Stimulated activated CD8-positive, alpha-beta memory T cell treated with anti-CD3 and anti-CD28 coated beads, Interleukin-4, amount 100 ng/mL, for 1 hour (primary cell): Measurements from ENCODE around the gene KIAA1217.

Experiments used
- DNase-seq, 2 donors: peaks; one replicate each; pipeline ENCODE4 v3.0.0-alpha.2; 2020; ENCODE audit warnings: low read depth in 2 of 2, low spot score in 1 of 2

The KIAA1217 gene

DNA sequence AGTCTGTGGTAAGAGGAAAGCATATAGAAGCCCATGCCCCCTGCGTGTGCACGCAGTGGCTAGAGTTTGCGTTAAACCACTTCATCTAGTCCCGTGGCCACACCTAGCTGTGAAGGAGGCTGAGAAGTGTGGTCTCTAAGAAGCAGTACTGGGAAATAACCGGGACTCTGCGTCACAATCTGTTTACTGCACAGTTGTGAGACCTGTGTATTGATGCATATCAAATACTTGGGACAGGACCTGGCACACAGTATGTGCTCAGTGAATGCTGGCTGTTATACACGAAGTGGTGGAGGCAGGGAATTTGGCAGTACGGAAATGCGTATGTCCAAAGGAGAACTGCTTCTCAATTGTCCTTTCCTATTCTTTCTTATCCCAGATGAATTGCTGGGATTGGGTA, 365.2 kb downstream of the KIAA1217 start:
- DNase-seq, result no peak

DNA sequence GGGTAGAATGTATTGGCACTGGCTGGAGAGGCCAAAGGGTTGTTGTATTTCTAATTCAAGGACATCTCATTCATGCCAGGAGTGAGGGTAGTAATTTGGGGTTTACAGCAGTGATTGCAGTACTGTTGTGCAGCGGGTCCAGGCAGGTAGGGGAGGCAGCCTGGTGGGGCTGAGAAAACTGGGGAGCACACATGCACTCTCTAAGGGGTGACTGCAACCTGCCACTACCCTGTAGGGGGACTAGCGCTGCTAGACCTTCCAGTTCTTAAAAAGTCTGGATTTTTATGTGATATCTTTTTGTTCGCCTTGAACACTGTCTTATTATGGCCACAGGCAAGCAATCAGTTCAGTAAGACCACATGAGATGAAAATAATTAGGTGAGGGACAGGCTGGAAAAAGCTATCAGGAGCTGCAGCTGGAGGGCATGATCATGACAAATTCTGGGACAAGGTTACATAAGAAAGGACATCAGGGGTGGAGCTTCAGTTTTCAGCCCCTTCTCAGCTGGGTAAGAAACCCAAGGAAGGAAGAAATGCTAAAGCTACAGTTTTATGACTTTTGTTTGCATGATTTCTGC, 365.7 kb downstream of the KIAA1217 start:
- DNase-seq, result no peak

DNA sequence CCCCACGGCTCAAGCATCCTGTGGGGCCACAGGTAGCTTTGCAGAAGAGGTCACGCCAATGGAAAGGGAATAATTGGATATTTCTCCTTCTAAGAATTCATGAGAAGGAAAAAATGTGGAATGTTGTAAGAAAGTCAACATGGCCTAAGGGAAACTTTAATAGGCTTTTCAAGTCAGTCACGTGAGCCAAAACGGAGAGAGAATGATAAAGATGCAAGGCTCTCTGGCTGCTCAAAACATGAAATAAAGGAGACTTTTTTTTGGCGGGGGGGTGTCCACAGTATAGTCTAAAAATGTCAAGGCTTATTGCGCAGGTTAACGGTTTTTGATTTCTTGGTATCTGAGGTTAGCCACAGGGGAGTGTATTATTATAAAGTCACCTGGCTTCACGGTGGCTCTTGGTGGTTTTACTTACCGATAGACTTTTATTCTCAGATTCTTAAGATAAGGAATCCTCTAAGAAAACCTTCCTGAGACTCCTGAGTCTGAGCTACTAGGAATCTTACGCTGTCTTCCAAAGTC, 366.6 kb downstream of the KIAA1217 start:
- no peak for DNase-seq

DNA sequence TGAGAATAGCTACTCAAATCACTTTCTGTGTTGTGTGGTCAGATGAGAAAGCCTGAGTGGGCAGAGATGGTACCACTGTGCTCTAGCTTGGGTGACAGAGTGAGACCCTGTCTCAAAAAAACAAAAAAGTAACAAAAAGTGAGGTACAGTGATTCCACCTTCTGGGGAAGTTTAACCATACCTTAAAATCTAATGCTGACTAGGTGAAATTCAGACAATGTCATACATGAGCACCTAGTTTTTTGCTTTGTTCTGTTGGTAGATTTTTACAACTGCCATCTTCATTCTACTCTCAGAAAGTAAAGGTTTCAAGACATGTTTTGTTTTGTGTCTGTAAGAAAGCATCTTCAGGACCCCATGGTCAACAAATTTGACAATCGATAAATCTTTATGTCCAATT, 370.5 kb downstream of the KIAA1217 start:
- no peak for DNase-seq

DNA sequence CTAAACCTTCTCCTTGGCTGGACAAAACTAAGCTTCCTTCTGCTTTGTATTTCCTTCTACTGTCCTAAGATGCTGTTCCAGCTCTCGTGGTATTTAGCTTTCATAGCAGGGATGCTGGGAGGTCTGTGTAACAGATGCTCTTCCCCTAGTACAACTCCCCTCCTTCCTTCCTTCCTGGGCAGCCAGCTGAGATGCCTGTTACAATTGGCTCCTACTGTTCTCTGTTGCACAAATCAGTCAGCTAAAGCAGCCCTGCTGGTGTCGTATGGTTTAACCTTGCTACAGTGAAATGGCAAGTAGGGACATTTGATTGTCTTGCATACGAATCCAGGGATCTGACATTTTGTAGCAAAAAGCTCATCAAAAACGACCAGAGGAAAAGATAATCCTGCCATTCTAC, 371.0 kb downstream of the KIAA1217 start:
- no peak for DNase-seq

DNA sequence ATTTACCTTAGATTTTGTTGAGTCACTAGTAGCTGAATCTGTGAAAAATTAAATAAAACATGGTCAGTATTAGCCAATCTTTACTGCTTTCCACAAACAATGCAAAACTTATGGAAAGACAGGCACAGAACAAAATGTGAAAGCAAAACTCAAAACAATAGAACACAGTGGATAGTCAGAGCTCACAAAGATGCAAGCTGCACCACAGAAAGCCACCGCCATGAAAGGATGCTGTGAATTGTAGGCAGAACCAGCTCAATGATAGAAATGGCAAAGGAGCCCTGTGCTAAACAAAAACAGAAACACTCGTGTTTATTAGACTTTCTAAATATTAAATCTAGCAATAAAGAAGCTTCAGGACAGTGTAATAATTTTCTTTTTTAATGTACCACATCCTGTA, 380.3 kb downstream of the KIAA1217 start:
- no peak for DNase-seq

DNA sequence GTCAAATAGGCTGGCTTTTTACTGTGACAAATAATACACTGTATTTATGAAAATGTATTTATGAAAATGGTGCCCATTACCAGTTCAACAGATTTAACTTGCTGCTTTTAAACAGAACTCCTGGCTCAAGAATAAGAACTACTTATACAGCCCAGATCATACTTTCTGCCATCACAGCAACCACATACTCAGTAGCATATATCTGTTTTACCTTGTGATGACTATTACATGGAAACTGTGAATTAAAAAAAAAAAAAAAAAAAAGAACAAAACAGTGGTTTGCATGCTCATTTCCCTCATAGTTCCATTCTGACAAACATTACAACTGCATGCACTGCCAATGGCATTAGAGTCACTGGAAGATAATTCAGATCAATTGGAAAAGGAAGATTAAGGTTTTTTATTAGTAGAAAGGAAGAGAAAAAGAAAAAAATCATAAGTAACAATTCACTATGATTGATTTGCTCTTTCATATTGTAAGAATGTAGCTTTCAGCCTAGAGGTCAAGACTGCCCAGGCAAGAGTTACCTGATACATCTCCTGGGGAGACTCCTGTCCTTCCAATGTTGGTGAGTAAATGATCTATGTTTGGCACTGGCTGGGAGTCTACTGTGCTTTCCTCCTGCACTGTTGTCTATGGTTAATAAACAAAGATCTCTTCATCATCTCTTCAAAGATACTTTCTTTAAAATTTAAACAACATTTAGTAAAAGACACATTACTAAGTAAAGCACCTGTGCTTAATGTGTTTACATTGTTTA, 381.9 kb downstream of the KIAA1217 start:
- DNase-seq, result no peak

DNA sequence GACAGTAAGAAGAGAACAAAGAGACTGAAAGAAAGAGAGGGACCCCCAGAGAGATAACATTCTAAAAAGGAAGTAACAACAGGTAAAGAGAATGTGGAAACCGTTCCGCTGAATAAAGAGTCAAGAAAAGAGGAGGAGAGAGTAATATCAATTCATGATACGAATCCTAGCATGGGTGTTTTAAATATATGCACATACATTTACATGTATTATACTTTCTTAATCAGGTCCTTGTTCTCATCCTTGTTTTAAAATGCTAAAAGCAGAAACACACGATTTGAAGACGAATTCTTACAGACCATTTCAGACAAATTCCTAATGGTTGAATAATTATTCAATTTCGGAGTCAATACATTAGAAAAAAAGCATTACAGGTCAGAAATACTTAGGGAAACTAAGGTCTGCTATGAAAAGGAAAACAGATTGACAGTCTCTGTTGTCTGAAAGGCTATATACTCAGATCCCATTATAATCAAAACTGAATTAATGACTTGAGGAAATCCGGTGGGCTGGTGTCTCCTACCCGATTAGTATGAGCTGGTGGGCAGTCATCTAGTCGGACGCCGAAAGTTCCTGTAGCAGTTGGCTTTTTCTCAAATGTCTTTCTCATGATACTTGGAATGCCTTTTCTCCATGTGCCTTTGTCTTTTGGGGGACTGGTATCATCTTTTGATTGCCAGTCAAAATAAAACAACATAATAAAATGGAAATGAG, 387.4 kb downstream of the KIAA1217 start:
- no peak for DNase-seq

DNA sequence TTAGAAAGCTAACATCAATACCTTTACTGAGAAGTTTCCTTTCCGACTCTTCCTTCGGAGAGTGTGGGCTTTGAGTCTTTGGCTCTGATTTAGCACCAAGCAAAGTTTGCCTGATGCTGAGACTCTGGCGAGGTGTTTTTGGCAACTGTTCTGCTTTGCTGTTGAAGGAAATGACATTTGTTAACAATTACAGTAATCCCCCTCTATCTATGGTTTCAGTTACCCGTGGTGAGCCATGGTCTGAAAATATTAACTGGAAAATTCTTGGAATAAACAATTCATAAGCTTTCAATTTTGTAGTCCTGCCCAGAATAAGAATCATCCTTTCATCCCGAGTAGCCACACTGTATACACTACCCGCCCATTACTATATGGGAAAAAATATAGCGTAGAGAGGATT, 388.5 kb downstream of the KIAA1217 start:
- no peak for DNase-seq
